SK-N-SH (cell line): Measurements from ENCODE around the gene PLLP.

Experiments used
- CHD2 ChIP-seq: fragments of 150-350 bp; IDR thresholded peaks from 2 replicates; pipeline ENCODE4 v1.6.1; 2018; ENCODE audit warnings: low read length; ENCODE audit not compliant: partially characterized antibody
- EP300 ChIP-seq, 2 experiments: IDR thresholded peaks; 2 replicates each; pipeline versions ENCODE4 v1.4.0 to v1.6.1; 2012; ENCODE audit warnings: borderline replicate concordance in 1 of 2, low read depth in 1 of 2, low read length in 1 of 2
- EZH2phosphoT487 ChIP-seq: fragments of 200-600 bp; sonication (generic); IDR thresholded peaks from 2 replicates; pipeline ENCODE4 v1.6.1; 2017; ENCODE audit warnings: low read depth, mixed run types, mild to moderate bottlenecking, antibody characterized with exemption, moderate library complexity, borderline replicate concordance
- MEF2A ChIP-seq: IDR thresholded peaks from 2 replicates; pipeline ENCODE4 v1.4.0; 2012; ENCODE audit warnings: low read depth, borderline replicate concordance
- MXI1 ChIP-seq: IDR thresholded peaks from 2 replicates; pipeline ENCODE4 v1.6.1; 2012; ENCODE audit warnings: mild to moderate bottlenecking, low read depth, low read length, improper control_type of control experiment
- POLR2AphosphoS5 ChIP-seq: IDR thresholded peaks from 2 replicates; pipeline ENCODE4 v1.6.1; 2012; ENCODE audit warnings: low read depth, low read length
- RAD21 ChIP-seq: IDR thresholded peaks from 2 replicates; pipeline ENCODE4 v1.6.1; 2012; ENCODE audit warnings: mild to moderate bottlenecking, low read length
- REST ChIP-seq: IDR thresholded peaks from 2 replicates; pipeline ENCODE4 v1.6.1; 2012; ENCODE audit warnings: mild to moderate bottlenecking, low read depth, low read length, moderate library complexity
- SIN3A ChIP-seq: IDR thresholded peaks from 2 replicates; pipeline ENCODE4 v1.6.1; 2012; ENCODE audit warnings: low read depth, mild to moderate bottlenecking, low read length, moderate library complexity, borderline replicate concordance
- YY1 ChIP-seq: IDR thresholded peaks from 2 replicates; pipeline ENCODE4 v1.4.0; 2012; ENCODE audit warnings: low read depth, mild to moderate bottlenecking
- TF ChIP-seq, protein P1 (sequence below): fragments of 200-600 bp; sonication (generic); IDR thresholded peaks from 2 replicates; pipeline ENCODE4 v1.6.1; 2017; ENCODE audit warnings: antibody characterized with exemption, mild to moderate bottlenecking, moderate library complexity

- TF ChIP-seq MEF2A: no peak
- no peak for TF ChIP-seq YY1
- TF ChIP-seq, protein P1, sequence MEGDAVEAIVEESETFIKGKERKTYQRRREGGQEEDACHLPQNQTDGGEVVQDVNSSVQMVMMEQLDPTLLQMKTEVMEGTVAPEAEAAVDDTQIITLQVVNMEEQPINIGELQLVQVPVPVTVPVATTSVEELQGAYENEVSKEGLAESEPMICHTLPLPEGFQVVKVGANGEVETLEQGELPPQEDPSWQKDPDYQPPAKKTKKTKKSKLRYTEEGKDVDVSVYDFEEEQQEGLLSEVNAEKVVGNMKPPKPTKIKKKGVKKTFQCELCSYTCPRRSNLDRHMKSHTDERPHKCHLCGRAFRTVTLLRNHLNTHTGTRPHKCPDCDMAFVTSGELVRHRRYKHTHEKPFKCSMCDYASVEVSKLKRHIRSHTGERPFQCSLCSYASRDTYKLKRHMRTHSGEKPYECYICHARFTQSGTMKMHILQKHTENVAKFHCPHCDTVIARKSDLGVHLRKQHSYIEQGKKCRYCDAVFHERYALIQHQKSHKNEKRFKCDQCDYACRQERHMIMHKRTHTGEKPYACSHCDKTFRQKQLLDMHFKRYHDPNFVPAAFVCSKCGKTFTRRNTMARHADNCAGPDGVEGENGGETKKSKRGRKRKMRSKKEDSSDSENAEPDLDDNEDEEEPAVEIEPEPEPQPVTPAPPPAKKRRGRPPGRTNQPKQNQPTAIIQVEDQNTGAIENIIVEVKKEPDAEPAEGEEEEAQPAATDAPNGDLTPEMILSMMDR: no peak
- no peak for TF ChIP-seq EP300 (IDR thresholded peaks at IDR 0.05; ENCODE audit: borderline replicate concordance in 1 of 2, low read depth in 1 of 2, low read length in 1 of 2)
- no peak for TF ChIP-seq MXI1
- TF ChIP-seq EZH2phosphoT487: no peak
- no peak for TF ChIP-seq SIN3A
- no peak for TF ChIP-seq POLR2AphosphoS5
- TF ChIP-seq RAD21: no peak
- TF ChIP-seq REST: no peak
- no peak for TF ChIP-seq CHD2
Measured at GRCh38 chr16:57276596-57276995, 7.9 kb downstream of the PLLP start.
